ENCODE data around the gene CRYBA2. TPM values are rescaled to one million over a fixed set of nuclear protein-coding genes. Genes with fewer than 3 reads are reported as not detected.

CRYBA2 gene, protein sequence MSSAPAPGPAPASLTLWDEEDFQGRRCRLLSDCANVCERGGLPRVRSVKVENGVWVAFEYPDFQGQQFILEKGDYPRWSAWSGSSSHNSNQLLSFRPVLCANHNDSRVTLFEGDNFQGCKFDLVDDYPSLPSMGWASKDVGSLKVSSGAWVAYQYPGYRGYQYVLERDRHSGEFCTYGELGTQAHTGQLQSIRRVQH
- total RNA-seq, result not detected

- DNase-seq, result no peak
These were observed at the start of gene CRYBA2 for GRCh38 chr2:218993345-218994315. Gene CRYBA2 (minus strand): TSS chr2:218993422. CDS start chr2:218993176, 246 bp downstream.

DNA sequence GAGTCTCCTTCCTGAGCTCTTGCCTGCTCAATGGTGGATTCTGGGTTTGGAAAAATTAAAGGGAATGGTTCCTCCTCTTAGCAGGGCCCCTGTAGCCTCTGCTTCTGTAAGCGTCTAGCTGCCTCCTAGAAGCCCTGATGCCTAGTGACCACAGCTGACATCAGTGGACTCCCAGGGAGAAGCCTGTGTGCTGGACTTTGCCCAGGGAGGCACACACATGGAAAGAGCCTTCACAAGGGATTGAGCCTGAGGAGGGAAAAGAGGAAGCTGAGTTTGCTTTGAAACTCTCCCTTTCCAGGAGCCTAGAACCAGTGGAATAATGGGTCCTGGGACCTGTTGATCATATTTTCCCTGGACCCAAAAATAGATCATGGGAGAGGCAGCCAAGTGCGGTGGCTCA lies 49.5 kb upstream of the CRYBA2 start:
- DNase-seq, result no peak

GRCh38 chr2:219042157-219042556 lies 48.9 kb upstream of the CRYBA2 start:
- DNase-seq, result no peak

GRCh38 chr2:219041252-219041651 lies 48.0 kb upstream of the CRYBA2 start, which contains the start of gene CFAP65:
Gene CFAP65 (minus strand): TSS chr2:219041516. CDS start chr2:219039048, 2,468 bp downstream.
- peak; percentile 21 for DNase-seq

DNA sequence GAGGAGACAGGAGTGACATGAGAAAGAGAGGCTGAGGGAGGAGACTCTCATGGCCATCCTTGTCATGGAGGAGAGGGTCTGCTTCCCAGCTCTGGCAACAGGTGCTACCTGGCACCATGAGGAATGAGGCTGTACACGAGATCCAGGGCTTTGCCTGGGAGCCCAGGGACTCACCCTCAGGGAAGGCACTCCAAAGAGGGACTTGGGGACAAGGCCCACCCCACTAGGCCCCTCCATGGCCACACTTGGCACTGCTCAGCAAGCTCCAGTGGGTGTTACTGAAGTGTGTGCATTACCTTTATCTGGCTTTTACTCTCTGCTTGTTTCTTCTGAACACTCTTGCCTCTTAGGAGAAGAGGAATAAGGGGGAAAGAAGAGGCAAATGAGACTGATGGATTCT lies 45.4 kb upstream of the CRYBA2 start:
- DNase-seq, result no peak

GRCh38 chr2:219037783-219038499 lies 44.7 kb upstream of the CRYBA2 start:
- no peak for DNase-seq

DNA sequence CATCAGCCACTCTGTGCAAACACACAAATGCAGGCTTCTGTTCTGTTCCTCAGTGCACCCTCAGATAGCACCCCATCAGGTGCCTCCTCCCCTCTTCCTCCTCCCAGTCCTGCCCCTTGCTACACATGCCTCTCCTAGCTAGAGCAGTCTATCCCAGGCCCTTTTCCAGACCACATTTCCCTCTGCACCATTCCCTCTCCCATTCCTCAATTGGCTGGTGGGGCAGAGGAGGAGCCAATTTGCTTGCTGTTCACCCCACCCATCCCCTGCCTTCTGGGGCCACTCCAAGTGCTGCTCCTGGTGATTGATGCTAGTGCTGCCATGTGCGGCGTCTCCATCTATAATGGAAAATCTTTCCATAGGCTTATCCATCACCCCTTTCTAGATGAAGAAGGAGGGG lies 42.7 kb upstream of the CRYBA2 start:
- DNase-seq, result no peak

GRCh38 chr2:219034823-219035222 lies 41.6 kb upstream of the CRYBA2 start:
- DNase-seq, result no peak

DNA sequence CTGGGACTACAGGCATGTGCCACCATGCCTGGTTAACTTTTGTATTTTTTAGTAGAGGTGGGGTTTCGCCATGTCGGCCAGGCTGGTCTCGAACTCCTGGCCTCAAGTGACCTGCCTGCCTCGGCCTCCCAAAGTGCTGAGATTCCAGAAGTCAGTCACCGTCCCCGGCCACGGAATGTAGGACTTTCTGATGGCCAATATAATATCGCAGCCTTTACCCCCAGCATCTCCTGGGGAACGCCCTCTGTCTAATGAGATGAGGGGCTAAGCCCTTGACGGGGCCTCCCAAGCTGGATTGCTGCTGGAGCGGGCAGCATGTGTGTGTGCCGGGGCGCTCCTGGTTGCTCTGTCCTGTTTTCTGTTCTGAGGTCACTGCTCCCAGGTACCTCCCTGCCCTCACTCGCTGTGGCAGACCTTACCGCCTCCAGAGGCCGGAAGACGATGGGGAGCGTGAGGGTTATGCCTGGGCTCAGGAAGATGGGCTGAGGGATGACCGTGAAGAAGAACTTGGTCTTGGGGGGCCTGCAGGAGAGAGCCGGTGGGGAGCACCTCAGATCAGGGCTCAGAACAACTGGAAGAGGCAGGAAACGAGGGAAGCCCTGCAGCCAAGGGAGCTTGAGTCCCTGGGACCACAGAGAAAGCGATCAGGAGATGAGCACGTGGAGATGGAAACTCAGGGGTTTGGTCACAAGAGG lies 39.0 kb upstream of the CRYBA2 start:
- no peak for DNase-seq

- DNase-seq, result no peak
These were observed 38.0 kb upstream of the CRYBA2 start for GRCh38 chr2:219031005-219031738.

- no peak for DNase-seq
These were observed 37.1 kb upstream of the CRYBA2 start for GRCh38 chr2:219030177-219030940.

- DNase-seq, result peak; percentile 86
These were observed 36.6 kb upstream of the CRYBA2 start for GRCh38 chr2:219029829-219030165.

DNA sequence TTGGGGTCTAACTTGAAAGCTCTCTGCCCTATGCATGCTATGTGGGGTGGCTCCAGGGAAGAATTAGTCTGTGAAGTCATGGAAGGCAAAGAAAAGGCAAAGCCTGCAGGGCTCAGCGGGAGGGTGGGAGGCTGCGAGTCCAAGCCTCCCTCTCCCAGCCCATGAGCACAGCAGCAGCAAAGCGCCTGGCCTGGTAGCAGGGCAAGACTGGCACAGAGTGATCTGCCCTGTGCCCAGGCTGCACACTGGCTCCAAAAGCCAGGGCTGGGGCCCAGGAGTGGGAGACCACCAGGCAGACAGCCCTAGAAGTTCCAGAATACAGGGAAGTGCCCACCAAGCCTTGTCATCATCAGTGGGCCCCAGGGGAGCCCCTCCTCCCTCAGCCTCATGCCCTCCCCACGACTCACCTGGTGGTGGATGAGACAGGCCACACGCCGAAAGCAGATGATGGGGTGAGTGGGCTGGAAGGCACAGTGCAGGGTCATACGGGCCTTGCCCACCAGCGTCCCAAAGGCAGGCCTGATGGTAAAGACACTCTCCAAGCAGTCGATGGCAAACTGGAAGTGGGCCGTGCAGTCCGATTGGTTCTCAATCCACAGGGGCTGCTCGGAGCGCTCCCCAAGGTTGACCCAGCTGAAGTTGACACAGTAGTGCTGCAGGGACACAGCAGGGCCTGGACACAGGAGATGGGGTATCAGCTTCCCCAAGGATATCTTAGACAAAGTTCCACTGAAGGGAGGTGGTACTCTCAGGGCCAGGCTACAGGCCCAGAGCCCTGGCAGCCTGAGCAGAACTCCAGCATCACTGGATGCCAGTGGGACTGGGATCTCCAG lies 36.0 kb upstream of the CRYBA2 start:
- DNase-seq, result no peak

GRCh38 chr2:219028141-219028540 lies 34.9 kb upstream of the CRYBA2 start:
- DNase-seq, result no peak

DNA sequence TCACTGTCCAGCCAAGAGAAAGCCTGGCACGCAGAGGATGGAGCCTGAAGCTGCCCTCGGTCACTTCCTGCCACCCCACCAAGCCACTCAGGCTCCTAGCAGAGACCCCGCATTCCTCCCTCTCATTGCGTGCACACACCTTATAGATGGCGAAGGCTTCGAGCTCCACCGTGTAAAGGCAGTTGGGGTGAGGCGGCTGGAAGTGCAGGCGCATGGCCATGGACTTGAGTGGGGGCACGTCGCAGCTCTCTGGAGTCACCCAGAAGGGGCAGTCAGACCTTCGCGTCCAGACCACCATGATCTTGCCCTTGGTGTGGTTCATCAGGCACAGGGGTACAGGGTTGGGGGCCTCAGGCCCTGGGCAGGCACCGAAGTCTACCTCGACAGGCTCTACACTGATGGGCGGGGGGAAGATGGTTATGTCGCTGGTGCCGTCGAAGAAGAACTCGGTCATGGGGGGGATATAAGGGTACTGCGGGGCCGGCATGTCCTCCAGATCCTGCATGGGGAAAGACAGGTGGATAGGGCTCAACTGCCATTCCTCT lies 34.4 kb upstream of the CRYBA2 start:
- DNase-seq, result no peak

DNA sequence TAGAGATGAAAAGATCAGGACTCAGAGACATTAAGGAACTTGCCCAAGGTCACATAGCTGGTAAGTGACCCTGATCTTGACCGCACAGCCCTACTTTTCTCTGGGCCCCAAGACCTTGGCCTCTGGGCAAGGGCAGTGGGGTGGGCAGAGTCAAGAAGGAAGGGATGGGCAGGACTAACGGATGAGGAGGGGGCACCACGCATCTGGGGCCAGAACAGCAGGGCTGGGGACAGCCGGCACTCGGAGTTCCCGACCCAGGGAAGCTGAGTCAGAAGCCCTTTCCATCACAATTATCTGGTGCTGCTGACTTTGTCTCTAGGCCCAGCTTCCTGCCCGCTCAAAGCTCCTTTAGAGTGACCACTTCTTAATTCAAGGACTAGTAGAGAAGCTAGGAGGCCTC lies 33.7 kb upstream of the CRYBA2 start:
- DNase-seq, result no peak

DNA sequence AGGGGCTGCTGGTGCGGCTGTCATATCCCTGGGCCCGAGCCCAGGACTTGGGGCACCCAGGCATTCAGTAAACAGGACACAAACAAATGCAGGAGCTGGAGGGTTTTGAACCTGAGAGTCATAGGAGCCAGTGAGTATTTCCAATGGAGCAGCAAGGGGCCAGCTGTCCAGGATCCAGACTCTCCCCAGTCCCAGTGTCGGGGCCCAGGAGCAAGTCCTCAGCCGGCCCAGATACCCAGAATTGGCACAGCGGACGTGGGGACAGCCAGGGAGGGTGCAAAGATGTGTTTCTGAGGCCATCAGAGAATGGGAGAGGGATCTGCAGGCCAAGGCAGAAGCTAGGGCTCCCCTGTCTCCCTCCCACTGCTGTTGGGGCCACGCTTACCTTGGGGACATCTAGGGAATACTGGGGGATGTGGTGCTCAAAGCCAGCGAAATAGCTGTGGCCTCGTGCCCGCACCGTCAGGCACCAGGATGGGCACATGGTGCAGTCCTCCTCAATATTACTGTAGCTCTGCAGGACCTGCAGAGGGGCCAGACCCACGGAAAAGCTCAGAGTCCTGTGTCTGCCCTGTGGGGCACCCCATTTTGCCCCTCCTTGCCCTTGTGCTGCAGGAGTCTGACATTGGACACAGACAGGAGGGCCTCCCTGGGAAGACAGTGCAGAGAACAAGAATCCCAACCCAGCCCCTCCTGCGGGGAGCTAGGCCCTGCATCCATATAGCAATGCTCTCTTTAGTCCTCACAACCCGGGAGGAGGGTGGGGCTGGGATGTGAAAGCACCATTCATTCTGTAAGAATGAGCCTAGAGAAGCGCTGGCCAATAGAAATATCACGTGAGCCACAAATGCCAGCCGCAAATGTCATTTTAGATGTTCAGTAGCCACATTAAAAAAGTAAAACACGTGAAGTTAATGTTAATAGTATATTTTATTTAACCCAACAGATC lies 32.7 kb upstream of the CRYBA2 start:
- no peak for DNase-seq

- DNase-seq, result no peak
These were observed 30.8 kb upstream of the CRYBA2 start for GRCh38 chr2:219024059-219024458.
